Activated CD4-positive, CD25-positive, alpha-beta regulatory T cell treated with anti-CD3 and anti-CD28 coated beads, Interleukin-2, amount 50 U/mL, for 24 hours (primary cell): Measurements from ENCODE around the gene SPI1.

Experiments used
- ATAC-seq, 2 donors: fragments of 150-1000 bp; cut with Tn5 transposase; one replicate each; pipeline ENCODE4 v1.10.0; 2021; ENCODE audit warnings: mild to moderate bottlenecking in 1 of 2, moderate library complexity in 1 of 2

Gene SPI1

GRCh38 chr11:47387944-47388696 lies 9.8 kb upstream of the SPI1 start:
- ATAC-seq: no peak

DNA sequence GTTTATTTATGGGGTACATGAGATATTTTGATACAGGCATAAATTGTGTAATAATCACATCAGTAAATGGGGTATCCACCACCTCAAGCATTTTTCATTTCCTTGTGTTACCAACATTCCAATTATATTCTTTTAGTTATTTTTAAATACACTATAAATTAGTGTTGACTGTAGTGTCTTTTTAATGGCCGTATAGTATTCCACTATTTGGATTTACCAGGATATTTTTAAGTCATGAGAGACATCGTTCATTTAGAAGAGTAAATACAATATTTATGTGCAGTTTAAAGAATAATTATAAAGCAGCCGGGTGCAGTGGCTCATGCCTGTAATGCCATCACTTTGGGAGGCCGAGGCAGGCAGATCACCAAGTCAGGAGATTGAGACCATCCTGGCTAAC lies 6.2 kb upstream of the SPI1 start:
- no peak for ATAC-seq

DNA sequence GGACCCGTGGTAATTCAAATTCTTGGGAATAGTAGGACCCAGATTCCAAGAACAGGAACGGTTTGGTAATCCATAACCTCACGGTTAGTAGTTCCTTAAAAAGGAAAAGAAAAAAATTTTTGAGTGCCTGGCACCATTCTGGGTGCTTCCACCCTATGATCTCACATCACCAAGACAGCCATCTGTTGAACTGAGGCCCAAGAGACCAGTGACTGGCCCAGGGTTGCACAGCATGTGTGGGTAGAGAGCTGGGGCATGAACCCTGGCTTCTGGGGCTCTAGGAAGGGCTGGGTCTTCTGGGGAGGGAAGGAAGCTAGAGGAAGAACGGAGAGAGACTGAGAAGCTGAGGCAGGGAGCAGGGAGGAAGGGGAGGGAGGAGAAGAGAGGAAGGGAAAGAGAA lies 4.7 kb upstream of the SPI1 start:
- ATAC-seq: no peak

GRCh38 chr11:47380078-47380477 lies 1.7 kb upstream of the SPI1 start:
- no peak for ATAC-seq

GRCh38 chr11:47379317-47379716 lies 970 bp upstream of the SPI1 start:
- no peak for ATAC-seq

GRCh38 chr11:47378836-47379170 lies 456 bp upstream of the SPI1 start:
- ATAC-seq: no peak

GRCh38 chr11:47377571-47378009 lies 757 bp downstream of the SPI1 start:
- no peak for ATAC-seq

- ATAC-seq: no peak
These were observed 1.6 kb downstream of the SPI1 start for GRCh38 chr11:47376525-47377371.

- no peak for ATAC-seq
These were observed 2.2 kb downstream of the SPI1 start for GRCh38 chr11:47376107-47376524.

DNA sequence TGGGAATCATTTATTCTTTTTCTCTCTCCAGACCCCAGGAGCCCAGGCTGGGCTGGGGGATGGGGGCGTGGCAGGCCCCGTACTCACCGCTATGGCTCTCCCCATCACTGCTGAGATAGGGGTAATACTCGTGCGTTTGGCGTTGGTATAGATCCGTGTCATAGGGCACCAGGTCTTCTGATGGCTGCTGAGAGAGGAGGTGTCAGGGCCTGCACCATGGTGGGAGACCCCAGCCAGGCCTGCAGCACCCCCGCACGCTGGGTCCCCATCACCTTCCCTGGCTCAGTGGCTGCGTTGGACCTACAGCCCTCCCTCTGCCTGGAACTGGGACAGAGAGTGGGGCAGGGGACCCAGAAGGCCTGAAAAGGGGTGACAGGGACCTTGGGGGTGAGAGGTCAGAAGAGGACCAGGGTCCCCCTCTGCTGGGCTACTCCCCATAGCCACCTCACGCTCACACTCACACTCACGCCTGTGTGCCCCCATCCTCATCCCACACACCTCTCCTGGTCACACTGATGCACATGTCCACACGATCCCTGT lies 2.7 kb downstream of the SPI1 start:
- ATAC-seq: no peak

GRCh38 chr11:47375020-47375419 lies 3.3 kb downstream of the SPI1 start:
- no peak for ATAC-seq

DNA sequence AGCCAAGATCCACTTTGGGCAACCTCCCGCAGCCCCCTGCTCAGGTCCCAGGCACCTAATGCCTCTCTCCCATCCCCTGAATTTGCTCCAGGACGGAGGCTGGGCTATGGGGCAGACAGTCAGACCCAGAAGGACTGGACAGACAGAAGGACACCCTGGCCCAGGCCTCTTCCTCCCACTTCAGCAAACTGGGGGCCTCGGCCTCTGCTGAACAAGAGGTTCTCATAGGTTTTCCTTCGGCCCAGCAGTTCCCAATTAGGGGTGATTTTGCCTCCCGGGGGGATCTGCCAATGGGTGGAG lies 3.7 kb downstream of the SPI1 start:
- ATAC-seq: no peak

- peak; percentile 82 to 83 for ATAC-seq
These were observed 4.2 kb downstream of the SPI1 start for GRCh38 chr11:47373876-47374719.

DNA sequence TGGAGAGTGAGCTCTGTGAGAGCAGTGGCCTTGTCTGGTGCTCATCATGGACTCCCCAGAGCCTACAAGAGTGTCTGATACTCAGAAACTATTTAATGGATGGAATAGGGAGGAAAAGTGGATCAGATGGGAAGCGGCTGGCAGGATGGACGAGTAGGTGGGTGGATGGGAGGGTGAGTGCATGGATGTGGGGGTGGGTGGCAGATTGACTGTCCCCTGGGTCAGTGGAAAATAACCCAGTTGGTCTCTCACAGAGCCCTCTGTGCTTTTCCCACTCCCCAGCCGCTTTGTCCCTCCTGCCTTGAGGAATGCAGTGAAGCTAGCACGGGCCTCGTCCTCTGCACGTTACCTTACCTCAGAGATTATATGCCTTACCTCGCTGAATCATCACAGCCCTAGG lies 5.9 kb downstream of the SPI1 start:
- no peak for ATAC-seq

- no peak for ATAC-seq
These were observed 8.7 kb downstream of the SPI1 start for GRCh38 chr11:47369676-47370075.

GRCh38 chr11:47366020-47366490 lies 12.3 kb downstream of the SPI1 start:
- ATAC-seq: peak in 1 of 2 donors; percentile 48

GRCh38 chr11:47361419-47361818 lies 16.9 kb downstream of the SPI1 start:
- ATAC-seq: no peak

- ATAC-seq: no peak
These were observed 18.0 kb downstream of the SPI1 start for GRCh38 chr11:47360341-47360740.

DNA sequence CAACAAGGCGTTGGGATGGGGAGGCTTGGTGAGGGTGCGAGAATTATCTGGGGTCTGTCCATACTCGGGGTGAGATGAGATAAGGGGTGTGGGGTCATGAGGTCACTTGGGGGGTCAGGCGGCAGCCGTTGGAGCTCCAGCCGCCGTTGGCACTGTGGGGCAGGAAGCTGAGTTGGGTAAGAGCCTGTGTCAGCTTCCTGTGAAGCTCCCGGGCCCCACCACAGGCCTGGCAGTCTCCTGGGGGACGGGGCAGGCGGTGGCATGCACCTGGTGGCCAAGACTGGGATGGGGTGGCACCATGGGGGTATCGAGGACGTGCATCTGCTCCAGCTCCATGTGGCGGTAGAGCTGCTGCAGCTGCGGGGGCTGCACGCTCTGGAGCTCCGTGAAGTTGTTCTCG lies 18.8 kb downstream of the SPI1 start:
- ATAC-seq: no peak

GRCh38 chr11:47359162-47359561 lies 19.2 kb downstream of the SPI1 start:
- ATAC-seq: no peak

- no peak for ATAC-seq
These were observed 19.7 kb downstream of the SPI1 start for GRCh38 chr11:47358731-47359051.

GRCh38 chr11:47357985-47358730 lies 20.2 kb downstream of the SPI1 start:
- no peak for ATAC-seq

- no peak for ATAC-seq
These were observed 21.4 kb downstream of the SPI1 start for GRCh38 chr11:47356998-47357329.
